Liver (tissue), 9 donors: Measurements from ENCODE around the gene CBFA2T3. TPM values are rescaled to one million over a fixed set of nuclear protein-coding genes. Genes with fewer than 3 reads are reported as not detected.

Experiments
- DNase-seq: peaks from one replicate; pipeline ENCODE4 v3.0.0-alpha.2; 2017; ENCODE audit warnings: low spot score
- H3K27ac ChIP-seq, 2 donors: one replicate each; pipeline ENCODE4 v1.7.0; 2013; ENCODE audit warnings: inconsistent platforms in 2 of 2, low read length in 2 of 2, control low read depth in 1 of 2, low read depth in 1 of 2, mild to moderate bottlenecking in 1 of 2
- H3K27me3 ChIP-seq, 4 donors: one replicate each; pipeline versions ENCODE4 v1.6.1 to v1.7.0; 2013; ENCODE audit warnings: low read length in 3 of 4, inconsistent platforms in 1 of 4, mild to moderate bottlenecking in 1 of 4, moderate library complexity in 1 of 4; ENCODE audit not compliant: control insufficient read depth in 4 of 4, insufficient read depth in 4 of 4
- H3K36me3 ChIP-seq, 4 donors: one replicate each; pipeline versions ENCODE4 v1.6.1 to v1.7.0; 2013; ENCODE audit warnings: low read length in 3 of 4, mild to moderate bottlenecking in 3 of 4, low read depth in 1 of 4, moderate library complexity in 1 of 4; ENCODE audit not compliant: control insufficient read depth in 4 of 4, insufficient read depth in 3 of 4
- H3K4me1 ChIP-seq, 4 donors: one replicate each; pipeline versions ENCODE4 v1.6.1 to v1.7.0; 2013; ENCODE audit warnings: low read length in 3 of 4, mild to moderate bottlenecking in 3 of 4, moderate library complexity in 1 of 4; ENCODE audit not compliant: control insufficient read depth in 4 of 4, insufficient read depth in 4 of 4
- H3K4me3 ChIP-seq, 3 donors: one replicate each; pipeline versions ENCODE4 v1.6.1 to v1.7.0; 2013; ENCODE audit warnings: low read length in 3 of 3, control low read depth in 1 of 3, low read depth in 1 of 3, mild to moderate bottlenecking in 1 of 3
- H3K9ac ChIP-seq, 2 donors: one replicate each; pipeline ENCODE4 v1.7.0; 2013; ENCODE audit warnings: low read length in 2 of 2, mild to moderate bottlenecking in 2 of 2, moderate library complexity in 2 of 2, control low read depth in 1 of 2, low read depth in 1 of 2
- H3K9me3 ChIP-seq, 4 donors: one replicate each; pipeline versions ENCODE4 v1.6.1 to v1.7.0; 2013; ENCODE audit warnings: low read length in 3 of 4; ENCODE audit not compliant: control insufficient read depth in 4 of 4
- ATF3 ChIP-seq: IDR thresholded peaks from 2 replicates; pipeline ENCODE4 v1.6.1; 2016; ENCODE audit warnings: antibody characterized with exemption
- CTCF ChIP-seq: fragments of 150-350 bp; IDR thresholded peaks from 2 replicates; pipeline ENCODE4 v1.5.1; 2017; ENCODE audit warnings: improper control_type of control experiment, low read depth, low read length; ENCODE audit not compliant: missing input control
- EGR1 ChIP-seq, 2 donors: IDR thresholded peaks; 2 replicates each; pipeline ENCODE4 v1.6.1; 2016 to 2018; ENCODE audit warnings: antibody characterized with exemption in 2 of 2, low read depth in 2 of 2
- FOXA1 ChIP-seq: IDR thresholded peaks from 2 replicates; pipeline ENCODE4 v1.6.1; 2016; ENCODE audit warnings: antibody characterized with exemption
- FOXA2 ChIP-seq: IDR thresholded peaks from 2 replicates; pipeline ENCODE4 v1.6.1; 2016; ENCODE audit warnings: antibody characterized with exemption
- JUND ChIP-seq, 2 donors: IDR thresholded peaks; 2 replicates each; pipeline ENCODE4 v1.6.1; 2016; ENCODE audit warnings: antibody characterized with exemption in 2 of 2
- MAX ChIP-seq: IDR thresholded peaks from 2 replicates; pipeline ENCODE4 v1.6.1; 2016; ENCODE audit warnings: antibody characterized with exemption
- NR2F2 ChIP-seq: IDR thresholded peaks from 2 replicates; pipeline ENCODE4 v1.6.1; 2016; ENCODE audit warnings: antibody characterized with exemption
- RAD21 ChIP-seq, 2 donors: IDR thresholded peaks; 2 replicates each; pipeline ENCODE4 v1.6.1; 2016; ENCODE audit warnings: antibody characterized with exemption in 2 of 2, mild to moderate bottlenecking in 2 of 2
- RXRA ChIP-seq, 2 donors: IDR thresholded peaks; 2 replicates each; pipeline ENCODE4 v1.6.1; 2017 to 2018; ENCODE audit warnings: antibody characterized with exemption in 2 of 2, mild to moderate bottlenecking in 1 of 2
- TAF1 ChIP-seq: conservative IDR thresholded peaks from 2 replicates; pipeline ENCODE4 v1.6.1; 2016; ENCODE audit warnings: antibody characterized with exemption, mild to moderate bottlenecking
- YY1 ChIP-seq: IDR thresholded peaks from 2 replicates; pipeline ENCODE4 v1.6.1; 2016; ENCODE audit warnings: antibody characterized with exemption, mild to moderate bottlenecking
- WGBS: extraction: QIAGEN DNeasy Blood & Tissue Kit; methylation state at CpG from one replicate; pipeline ENCODE4 v1.1.7; 2013; 5-methylcytosine and 5-hydroxymethylcytosine counted together
- polyA plus RNA-seq, 2 donors: library from polyadenylated mRNA; stranded (reverse) in 1 of 2; unstranded in 1 of 2; fragments of 200-250 nt in 1 of 2; fragments of >200 nt in 1 of 2; fragmentation: Nextera tagmentation in 1 of 2; extraction: Ambion mirVana in 1 of 2; gene quantifications; one replicate each; pipeline versions ENCODE4 v1.2.1 to v1.2.3, GENCODE V29; 2013 to 2015
- total RNA-seq, 2 donors: library from RNA; depleted of rRNA; stranded (reverse); fragments of >200 nt; gene quantifications; one replicate each; pipeline ENCODE4 v1.2.3, GENCODE V29; 2014
- TF ChIP-seq, protein P1 (sequence below): IDR thresholded peaks from 2 replicates; pipeline ENCODE4 v1.6.1; 2016; ENCODE audit warnings: antibody characterized with exemption
- TF ChIP-seq, protein P2 (sequence below): IDR thresholded peaks from 2 replicates; pipeline ENCODE4 v1.6.1; 2016; ENCODE audit warnings: antibody characterized with exemption, mild to moderate bottlenecking
- donor health status: healthy.
- donor health status: healthy.
- donor health status: healthy.
- donor health status: healthy.
- donor health status: healthy.

Gene CBFA2T3
- total and polyA plus RNA-seq, 4 donors, result 1.4 to 4.5 (median 3.1) TPM

DNA sequence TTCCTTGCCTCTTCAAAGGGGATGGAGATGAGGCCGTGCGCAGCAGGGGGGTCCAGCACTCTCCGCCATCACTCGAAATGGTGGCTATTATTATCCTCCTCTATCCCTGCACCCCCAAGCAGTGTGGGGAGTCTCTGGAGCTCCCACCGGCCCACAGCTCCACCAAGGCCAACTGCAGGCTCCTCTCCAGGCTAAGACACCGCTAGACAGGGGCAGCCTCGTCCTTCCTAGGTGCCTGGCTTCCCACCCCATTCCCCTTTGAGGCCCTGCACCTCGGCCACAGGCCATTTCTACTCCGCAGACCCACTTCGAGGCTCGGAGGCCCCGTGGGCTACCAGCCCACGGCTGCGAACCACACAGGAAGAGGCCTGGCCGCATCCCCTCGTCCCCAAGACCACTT is 71.0 kb downstream of the CBFA2T3 start (continued):
- TF ChIP-seq CTCF, result no peak

DNA sequence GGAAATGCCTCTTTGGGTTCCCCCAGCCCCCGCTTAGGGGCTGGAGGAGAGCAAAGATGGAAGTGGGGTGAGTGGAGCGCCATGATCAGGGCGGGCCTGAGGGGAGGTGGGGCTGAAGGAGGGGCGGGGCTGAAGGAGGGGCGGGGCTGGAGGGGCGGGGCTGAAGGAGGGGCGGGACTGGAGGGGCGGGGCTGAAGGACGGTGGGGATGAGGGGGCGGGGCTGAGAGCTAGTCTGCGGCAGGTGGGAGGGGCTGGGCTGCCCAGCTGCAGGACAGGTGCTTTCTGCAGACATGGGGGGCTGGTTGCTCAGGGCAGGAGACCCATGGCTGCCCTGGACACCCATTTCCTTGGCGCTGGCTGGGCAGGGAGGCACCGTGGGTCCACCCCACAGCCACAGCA is 71.4 kb downstream of the CBFA2T3 start:
- Histone ChIP-seq H3K4me1 (no peaks in the 10 kb centered on the region), H3K9ac (no peak overlapping the region), H3K4me3 (no peak overlapping the region), H3K36me3 (no peaks in the 10 kb centered on the region), H3K27ac (no peak overlapping the region), H3K9me3 (no peaks in the 10 kb centered on the region), H3K27me3 (no peaks in the 10 kb centered on the region)
- WGBS, result 32% methylated on average over 13 of the region's 13 CpGs
- peak; percentile 47 for DNase-seq
- TF ChIP-seq YY1 (no peak), ATF3 (no peak), RXRA (IDR thresholded peaks at IDR 0.05) (no peak), NR2F2 (no peak), TAF1 (no peak), MAX (no peak), FOXA2 (no peak), EGR1 (IDR thresholded peaks at IDR 0.05; ENCODE audit: low read depth in 2 of 2) (no peak), FOXA1 (no peak), CTCF (no peak)

DNA sequence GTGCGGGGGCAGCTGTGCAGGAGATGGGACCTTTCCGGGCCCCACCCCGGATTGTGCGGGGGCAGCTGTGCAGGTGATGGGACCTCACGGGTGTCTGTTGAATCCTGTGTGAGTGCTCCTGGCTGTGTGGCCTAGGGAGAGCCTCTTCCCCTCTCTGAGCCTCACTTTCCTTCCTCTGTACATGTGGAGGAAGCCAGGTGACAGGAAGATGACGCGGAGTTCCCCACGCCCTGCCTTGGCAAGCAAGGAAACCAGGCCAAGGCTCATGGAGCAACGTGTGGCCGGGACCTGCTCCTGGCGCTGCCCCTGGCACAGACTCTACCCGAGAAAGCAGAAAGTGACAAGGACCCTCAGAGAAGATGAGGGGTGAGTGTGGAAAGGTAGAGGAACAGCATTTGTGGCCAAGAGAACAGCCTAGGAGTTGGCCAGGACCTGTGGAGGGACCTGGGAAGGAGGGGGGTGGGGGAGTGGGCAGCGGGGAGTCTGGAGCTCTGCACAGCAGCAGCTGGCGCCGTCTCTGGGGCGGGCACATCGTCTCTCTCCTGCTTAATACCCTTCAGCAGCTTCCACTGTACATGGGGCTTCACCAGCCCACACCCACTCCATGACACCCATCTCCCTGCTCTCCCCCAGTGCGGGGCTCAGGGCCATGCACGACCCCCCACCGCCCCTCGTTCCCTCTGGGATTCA is 72.2 kb downstream of the CBFA2T3 start:
- no peaks in the 10 kb centered on the region for H3K36me3 ChIP-seq
- no peaks in the 10 kb centered on the region for H3K9me3 ChIP-seq
- no peak overlapping the region for H3K9ac ChIP-seq
- H3K27ac ChIP-seq, result no peak overlapping the region
- DNase-seq, result no peak
- H3K4me1 ChIP-seq, result no peaks in the 10 kb centered on the region
- H3K4me3 ChIP-seq, result no peak overlapping the region
- no peak for TF ChIP-seq MAX
- TF ChIP-seq NR2F2, result no peak
- no peak for TF ChIP-seq FOXA2
- no peak for TF ChIP-seq YY1
- TF ChIP-seq, protein P1, sequence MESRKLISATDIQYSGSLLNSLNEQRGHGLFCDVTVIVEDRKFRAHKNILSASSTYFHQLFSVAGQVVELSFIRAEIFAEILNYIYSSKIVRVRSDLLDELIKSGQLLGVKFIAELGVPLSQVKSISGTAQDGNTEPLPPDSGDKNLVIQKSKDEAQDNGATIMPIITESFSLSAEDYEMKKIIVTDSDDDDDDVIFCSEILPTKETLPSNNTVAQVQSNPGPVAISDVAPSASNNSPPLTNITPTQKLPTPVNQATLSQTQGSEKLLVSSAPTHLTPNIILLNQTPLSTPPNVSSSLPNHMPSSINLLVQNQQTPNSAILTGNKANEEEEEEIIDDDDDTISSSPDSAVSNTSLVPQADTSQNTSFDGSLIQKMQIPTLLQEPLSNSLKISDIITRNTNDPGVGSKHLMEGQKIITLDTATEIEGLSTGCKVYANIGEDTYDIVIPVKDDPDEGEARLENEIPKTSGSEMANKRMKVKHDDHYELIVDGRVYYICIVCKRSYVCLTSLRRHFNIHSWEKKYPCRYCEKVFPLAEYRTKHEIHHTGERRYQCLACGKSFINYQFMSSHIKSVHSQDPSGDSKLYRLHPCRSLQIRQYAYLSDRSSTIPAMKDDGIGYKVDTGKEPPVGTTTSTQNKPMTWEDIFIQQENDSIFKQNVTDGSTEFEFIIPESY, result no peak
- TF ChIP-seq RAD21 (IDR thresholded peaks at IDR 0.05), result no peak
- no peak for TF ChIP-seq TAF1
- TF ChIP-seq RXRA (IDR thresholded peaks at IDR 0.05), result no peak
- TF ChIP-seq EGR1 (IDR thresholded peaks at IDR 0.05; ENCODE audit: low read depth in 2 of 2), result no peak
- no peak for TF ChIP-seq JUND (IDR thresholded peaks at IDR 0.05)
- TF ChIP-seq ATF3, result no peak
- TF ChIP-seq, protein P2, sequence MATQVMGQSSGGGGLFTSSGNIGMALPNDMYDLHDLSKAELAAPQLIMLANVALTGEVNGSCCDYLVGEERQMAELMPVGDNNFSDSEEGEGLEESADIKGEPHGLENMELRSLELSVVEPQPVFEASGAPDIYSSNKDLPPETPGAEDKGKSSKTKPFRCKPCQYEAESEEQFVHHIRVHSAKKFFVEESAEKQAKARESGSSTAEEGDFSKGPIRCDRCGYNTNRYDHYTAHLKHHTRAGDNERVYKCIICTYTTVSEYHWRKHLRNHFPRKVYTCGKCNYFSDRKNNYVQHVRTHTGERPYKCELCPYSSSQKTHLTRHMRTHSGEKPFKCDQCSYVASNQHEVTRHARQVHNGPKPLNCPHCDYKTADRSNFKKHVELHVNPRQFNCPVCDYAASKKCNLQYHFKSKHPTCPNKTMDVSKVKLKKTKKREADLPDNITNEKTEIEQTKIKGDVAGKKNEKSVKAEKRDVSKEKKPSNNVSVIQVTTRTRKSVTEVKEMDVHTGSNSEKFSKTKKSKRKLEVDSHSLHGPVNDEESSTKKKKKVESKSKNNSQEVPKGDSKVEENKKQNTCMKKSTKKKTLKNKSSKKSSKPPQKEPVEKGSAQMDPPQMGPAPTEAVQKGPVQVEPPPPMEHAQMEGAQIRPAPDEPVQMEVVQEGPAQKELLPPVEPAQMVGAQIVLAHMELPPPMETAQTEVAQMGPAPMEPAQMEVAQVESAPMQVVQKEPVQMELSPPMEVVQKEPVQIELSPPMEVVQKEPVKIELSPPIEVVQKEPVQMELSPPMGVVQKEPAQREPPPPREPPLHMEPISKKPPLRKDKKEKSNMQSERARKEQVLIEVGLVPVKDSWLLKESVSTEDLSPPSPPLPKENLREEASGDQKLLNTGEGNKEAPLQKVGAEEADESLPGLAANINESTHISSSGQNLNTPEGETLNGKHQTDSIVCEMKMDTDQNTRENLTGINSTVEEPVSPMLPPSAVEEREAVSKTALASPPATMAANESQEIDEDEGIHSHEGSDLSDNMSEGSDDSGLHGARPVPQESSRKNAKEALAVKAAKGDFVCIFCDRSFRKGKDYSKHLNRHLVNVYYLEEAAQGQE, result no peak
- H3K27me3 ChIP-seq, result no peaks in the 10 kb centered on the region
- 82% methylated on average over 21 of the region's 21 CpGs for WGBS
